PC-9 (cell line): ENCODE measurements around the gene NOC2L. TPM values are rescaled to one million over a fixed set of nuclear protein-coding genes. Genes with fewer than 3 reads are reported as not detected.

ENCODE experiments used
- BruUV-seq: library from RNA; stranded (reverse); fragments of 400-500 nt; replicated peaks from 2 replicates; lab custom pipeline; 2021; lab: Mats Ljungman, UMichigan
- CTCF ChIA-PET: fragments of 300-600 bp; sonication (Branson Sonifier 250); formaldehyde crosslinking; loops from one replicate; lab custom pipeline; 2022; ENCODE audit warnings: antibody characterized with exemption; lab: Charles Lee
- POLR2A ChIA-PET: fragments of 300-600 bp; sonication (Branson Sonifier 250); formaldehyde crosslinking; loops from one replicate; lab custom pipeline; 2022; ENCODE audit warnings: antibody characterized with exemption; ENCODE audit not compliant: unreplicated experiment; lab: Charles Lee
- DNase-seq, 2 experiments: peaks; one replicate each; pipeline versions ENCODE4 v3.0.0 to v3.0.0-alpha.2; 2015 to 2022; ENCODE audit warnings: mixed read lengths in 1 of 2
- H2AFZ ChIP-seq: fragments of 200-600 bp; sonication (generic); 2 replicates; pipeline ENCODE4 v1.8.1; 2017; ENCODE audit warnings: antibody characterized with exemption
- H3F3A ChIP-seq: fragments of 200-600 bp; sonication (generic); 2 replicates; pipeline ENCODE4 v1.8.1; 2017; ENCODE audit warnings: antibody characterized with exemption, mild to moderate bottlenecking, low read depth; ENCODE audit not compliant: insufficient read depth
- H3K27ac ChIP-seq: fragments of 200-600 bp; sonication (generic); 2 replicates; pipeline ENCODE4 v1.6.1; 2016; ENCODE audit warnings: mixed run types
- H3K27me3 ChIP-seq: fragments of 200-600 bp; sonication (generic); 2 replicates; pipeline ENCODE4 v1.6.1; 2016; ENCODE audit warnings: low read depth, mixed run types; ENCODE audit not compliant: insufficient read depth
- H3K36me3 ChIP-seq: fragments of 200-600 bp; sonication (generic); 2 replicates; pipeline ENCODE4 v1.6.1; 2016; ENCODE audit warnings: low read depth, mixed run types
- H3K4me1 ChIP-seq: fragments of 200-600 bp; sonication (generic); replicated peaks from 2 replicates; pipeline ENCODE4 v1.6.1; 2016; ENCODE audit warnings: mixed run types; ENCODE audit not compliant: insufficient read depth
- H3K4me2 ChIP-seq: fragments of 200-600 bp; sonication (generic); 2 replicates; pipeline ENCODE4 v1.6.1; 2017; ENCODE audit warnings: mixed run types
- H3K4me3 ChIP-seq: fragments of 200-600 bp; sonication (generic); 2 replicates; pipeline ENCODE4 v1.6.1; 2016; ENCODE audit warnings: mixed run types
- H3K79me2 ChIP-seq: fragments of 200-600 bp; sonication (generic); 2 replicates; pipeline ENCODE4 v1.6.1; 2017; ENCODE audit warnings: low read depth, mixed run types
- H3K9me2 ChIP-seq: fragments of 200-600 bp; sonication (generic); 2 replicates; pipeline ENCODE4 v1.8.1; 2017; ENCODE audit warnings: mild to moderate bottlenecking; ENCODE audit not compliant: insufficient read depth
- H3K9me3 ChIP-seq: fragments of 200-600 bp; sonication (generic); 2 replicates; pipeline ENCODE4 v1.8.1; 2016; ENCODE audit warnings: low read depth; ENCODE audit not compliant: insufficient read depth
- H4K20me1 ChIP-seq: fragments of 200-600 bp; sonication (generic); 2 replicates; pipeline ENCODE4 v1.8.1; 2017; ENCODE audit not compliant: insufficient read depth
- EZH2 ChIP-seq: fragments of 200-600 bp; sonication (generic); IDR thresholded peaks from 2 replicates; pipeline ENCODE4 v1.8.0; 2017; ENCODE audit warnings: antibody characterized with exemption, low read depth
- intact Hi-C: fragments of 100-400 bp; cut with micrococcal nuclease; formaldehyde crosslinking; loops from one replicate; pipeline ENCODE4 v1.10.0; 2022; ENCODE audit not compliant: unreplicated experiment
- total RNA-seq: library from RNA; stranded (reverse); gene quantifications from 2 replicates; pipeline ENCODE4 v1.2.3, GENCODE V29; 2021
- TF ChIP-seq, protein P1 (sequence below): fragments of 200-600 bp; sonication (generic); conservative IDR thresholded peaks from 2 replicates; pipeline ENCODE4 v1.6.1; 2017; ENCODE audit warnings: mixed run types, antibody characterized with exemption, mild to moderate bottlenecking, moderate library complexity

NOC2L gene
- total RNA-seq, 1 experiment from 2014 or later: 86.4 TPM

DNA sequence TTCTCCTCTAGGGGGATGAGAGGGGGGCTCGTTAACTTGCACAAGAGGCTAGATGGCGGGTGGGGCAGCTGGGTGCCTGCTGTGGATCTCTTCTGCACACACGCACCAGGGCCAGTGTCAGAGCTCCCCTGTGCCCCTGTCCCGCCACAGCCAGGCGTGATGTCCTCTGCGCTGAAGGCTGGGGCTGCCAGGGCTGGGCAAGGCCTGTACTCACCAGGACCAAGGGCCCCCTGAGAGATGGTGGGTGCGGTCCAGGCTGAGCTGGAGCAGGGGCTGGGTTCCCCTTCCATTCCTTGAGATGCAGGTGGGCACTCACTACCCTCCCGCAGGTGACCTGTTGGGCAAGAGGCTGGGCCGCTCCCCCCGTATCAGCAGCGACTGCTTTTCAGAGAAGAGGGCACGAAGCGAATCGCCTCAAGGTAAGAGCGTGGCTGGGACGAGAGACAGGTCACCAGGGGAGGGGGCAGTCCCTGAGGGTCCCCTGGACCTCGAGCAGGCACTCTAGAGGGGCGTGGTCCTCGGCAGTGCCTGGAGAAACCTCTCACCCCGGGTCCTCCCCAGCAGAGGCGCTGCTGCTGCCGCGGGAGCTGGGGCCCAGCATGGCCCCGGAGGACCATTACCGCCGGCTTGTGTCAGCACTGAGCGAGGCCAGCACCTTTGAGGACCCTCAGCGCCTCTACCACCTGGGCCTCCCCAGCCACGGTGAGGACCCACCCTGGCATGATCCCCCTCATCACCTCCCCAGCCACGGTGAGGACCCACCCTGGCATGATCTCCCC lies 20.2 kb downstream of the NOC2L start:
- no peaks in the 10 kb centered on the region for H3K9me2 ChIP-seq
- no peak overlapping the region for H2AFZ ChIP-seq
- CTCF ChIA-PET: interaction anchor here (0.7 kb wide), 2 partner anchors 34 to 1048 kb away, joined by 3 to 17 read pairs; no protein-coding TSS in a partner anchor
- POLR2A ChIA-PET: interaction anchor here (0.6 kb wide), 1 partner anchor 30 kb away, joined by 3 read pairs; no protein-coding TSS in a partner anchor
- H3K4me3 ChIP-seq: no peak overlapping the region
- peaks cover 27% of the 10 kb centered on the region; the same call in 1 of the 2 replicates for H3F3A ChIP-seq
- 0 out of 2 replicates have a peak overlapping the region, but pooled peaks have one; percentile 19 for H3K4me2 ChIP-seq
- DNase-seq: no peak
- no peaks in the 10 kb centered on the region; the same call in 1 of the 2 replicates for H4K20me1 ChIP-seq
- no peak overlapping the region for H3K27ac ChIP-seq
- TF ChIP-seq, protein P1, sequence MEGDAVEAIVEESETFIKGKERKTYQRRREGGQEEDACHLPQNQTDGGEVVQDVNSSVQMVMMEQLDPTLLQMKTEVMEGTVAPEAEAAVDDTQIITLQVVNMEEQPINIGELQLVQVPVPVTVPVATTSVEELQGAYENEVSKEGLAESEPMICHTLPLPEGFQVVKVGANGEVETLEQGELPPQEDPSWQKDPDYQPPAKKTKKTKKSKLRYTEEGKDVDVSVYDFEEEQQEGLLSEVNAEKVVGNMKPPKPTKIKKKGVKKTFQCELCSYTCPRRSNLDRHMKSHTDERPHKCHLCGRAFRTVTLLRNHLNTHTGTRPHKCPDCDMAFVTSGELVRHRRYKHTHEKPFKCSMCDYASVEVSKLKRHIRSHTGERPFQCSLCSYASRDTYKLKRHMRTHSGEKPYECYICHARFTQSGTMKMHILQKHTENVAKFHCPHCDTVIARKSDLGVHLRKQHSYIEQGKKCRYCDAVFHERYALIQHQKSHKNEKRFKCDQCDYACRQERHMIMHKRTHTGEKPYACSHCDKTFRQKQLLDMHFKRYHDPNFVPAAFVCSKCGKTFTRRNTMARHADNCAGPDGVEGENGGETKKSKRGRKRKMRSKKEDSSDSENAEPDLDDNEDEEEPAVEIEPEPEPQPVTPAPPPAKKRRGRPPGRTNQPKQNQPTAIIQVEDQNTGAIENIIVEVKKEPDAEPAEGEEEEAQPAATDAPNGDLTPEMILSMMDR: no peak
- no peak for TF ChIP-seq EZH2
- H3K4me1 ChIP-seq: peaks cover 37% of the 10 kb centered on the region
- H3K79me2 ChIP-seq: no peaks in the 10 kb centered on the region
- no peaks in the 10 kb centered on the region for H3K9me3 ChIP-seq
- peaks cover 46% of the 10 kb centered on the region for H3K27me3 ChIP-seq
- BruUV-seq: no TSS peak
- H3K36me3 ChIP-seq: no peaks in the 10 kb centered on the region
- intact Hi-C loops: loop anchor here (1.0 kb wide), 1 partner anchor 35 kb away; no protein-coding TSS in a partner anchor

DNA sequence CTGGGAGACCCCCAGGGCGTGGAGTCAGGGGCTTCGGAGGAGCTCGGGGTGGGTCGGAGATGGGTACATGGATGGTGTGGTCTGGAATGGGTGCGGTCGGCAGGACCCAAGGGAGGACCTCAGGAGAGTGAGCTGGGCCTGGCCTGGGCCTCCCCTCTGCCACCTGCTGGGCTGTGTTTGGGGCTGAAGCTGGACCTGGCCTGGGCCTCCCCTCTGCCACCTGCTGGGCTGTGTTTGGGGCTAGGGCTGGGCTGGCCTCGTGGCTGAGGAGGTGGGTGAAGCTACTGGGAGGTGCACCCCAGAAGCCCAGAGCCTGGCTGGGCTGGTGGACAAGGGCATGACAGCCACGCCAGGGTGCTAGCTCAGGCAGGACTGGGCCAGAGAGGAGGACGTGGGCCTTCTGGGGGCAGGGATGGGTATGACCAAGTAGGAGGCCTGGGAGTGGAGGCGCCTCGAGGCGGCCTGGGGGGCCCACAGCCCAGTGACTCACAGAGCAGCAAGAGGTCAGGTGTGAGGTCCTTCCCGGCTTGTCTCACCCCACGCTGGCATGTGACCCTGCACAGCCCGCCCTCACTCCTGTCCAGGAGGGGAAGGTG lies 20.9 kb downstream of the NOC2L start:
- Histone ChIP-seq H2AFZ (no peak overlapping the region), H3K4me2 (0 out of 2 replicates have a peak overlapping the region, but pooled peaks have one; percentile 19), H3K27ac (no peak overlapping the region), H3K4me1 (peaks cover 42% of the 10 kb centered on the region), H3K36me3 (no peaks in the 10 kb centered on the region), H3K27me3 (peaks cover 46% of the 10 kb centered on the region), H3K79me2 (no peaks in the 10 kb centered on the region), H3K9me3 (no peaks in the 10 kb centered on the region), H4K20me1 (no peaks in the 10 kb centered on the region; the same call in 1 of the 2 replicates), H3F3A (peaks cover 30% of the 10 kb centered on the region), H3K9me2 (no peaks in the 10 kb centered on the region), H3K4me3 (no peak overlapping the region)
- BruUV-seq: no TSS peak
- ChIA-PET POLR2A (interaction anchor here (0.6 kb wide), 1 partner anchor 30 kb away, joined by 3 read pairs; no protein-coding TSS in a partner anchor), CTCF (interaction anchor here (0.7 to 0.8 kb wide), 3 partner anchors 9 to 1049 kb away, joined by 3 to 17 read pairs (median 4); no protein-coding TSS in a partner anchor)
- TF ChIP-seq, protein P1: peak; percentile 63; the same call in 1 of the 2 replicates
- TF ChIP-seq EZH2: no peak
- DNase-seq: peak; percentile 58 to 67
- intact Hi-C loops: loop anchor here (1.0 kb wide), 1 partner anchor 34 kb away; no protein-coding TSS in a partner anchor

DNA sequence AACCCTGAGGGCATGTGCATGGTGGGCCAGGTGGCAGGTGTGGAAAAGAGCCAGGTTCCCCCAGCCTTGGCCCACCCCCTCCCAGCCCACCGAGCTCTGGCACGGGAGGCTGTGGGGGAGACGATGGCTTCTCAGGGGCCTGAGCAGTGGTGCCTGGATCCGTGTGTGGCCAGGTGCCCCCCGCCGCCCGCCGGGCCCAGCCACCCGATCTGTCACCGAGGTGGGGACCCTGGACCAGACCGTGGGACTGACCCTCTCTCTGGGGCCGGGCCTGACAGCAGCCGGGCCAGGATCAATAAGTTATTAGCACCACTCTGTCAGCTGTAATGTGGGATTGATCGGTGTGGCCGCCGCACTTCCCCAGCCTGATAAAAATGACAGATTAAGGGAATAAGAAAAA lies 21.5 kb downstream of the NOC2L start:
- no peak for DNase-seq
- Histone ChIP-seq H3F3A (peaks cover 34% of the 10 kb centered on the region), H2AFZ (no peak overlapping the region), H3K4me1 (peaks cover 49% of the 10 kb centered on the region), H3K4me2 (no peak overlapping the region), H3K27me3 (peaks cover 40% of the 10 kb centered on the region), H4K20me1 (no peaks in the 10 kb centered on the region; the same call in 1 of the 2 replicates), H3K9me2 (no peaks in the 10 kb centered on the region), H3K27ac (no peak overlapping the region), H3K4me3 (no peak overlapping the region), H3K9me3 (no peaks in the 10 kb centered on the region), H3K79me2 (no peaks in the 10 kb centered on the region), H3K36me3 (no peaks in the 10 kb centered on the region)
- ChIA-PET CTCF (interaction anchor here (0.8 kb wide), 1 partner anchor 9 kb away, joined by 4 read pairs; no protein-coding TSS in a partner anchor), POLR2A (no interaction called here)
- intact Hi-C loops: no loop called here
- TF ChIP-seq EZH2: no peak
- TF ChIP-seq, protein P1: no peak
- BruUV-seq: no TSS peak
